GM12872 (cell line): Measurements from ENCODE around the gene HHEX.

ENCODE experiments used
- TF ChIP-seq, protein P1 (sequence below): IDR thresholded peaks from 3 replicates; pipeline ENCODE4 v1.5.1; 2011; ENCODE audit warnings: low read depth, mild to moderate bottlenecking, low read length, moderate library complexity; ENCODE audit not compliant: insufficient read depth

The HHEX gene

DNA sequence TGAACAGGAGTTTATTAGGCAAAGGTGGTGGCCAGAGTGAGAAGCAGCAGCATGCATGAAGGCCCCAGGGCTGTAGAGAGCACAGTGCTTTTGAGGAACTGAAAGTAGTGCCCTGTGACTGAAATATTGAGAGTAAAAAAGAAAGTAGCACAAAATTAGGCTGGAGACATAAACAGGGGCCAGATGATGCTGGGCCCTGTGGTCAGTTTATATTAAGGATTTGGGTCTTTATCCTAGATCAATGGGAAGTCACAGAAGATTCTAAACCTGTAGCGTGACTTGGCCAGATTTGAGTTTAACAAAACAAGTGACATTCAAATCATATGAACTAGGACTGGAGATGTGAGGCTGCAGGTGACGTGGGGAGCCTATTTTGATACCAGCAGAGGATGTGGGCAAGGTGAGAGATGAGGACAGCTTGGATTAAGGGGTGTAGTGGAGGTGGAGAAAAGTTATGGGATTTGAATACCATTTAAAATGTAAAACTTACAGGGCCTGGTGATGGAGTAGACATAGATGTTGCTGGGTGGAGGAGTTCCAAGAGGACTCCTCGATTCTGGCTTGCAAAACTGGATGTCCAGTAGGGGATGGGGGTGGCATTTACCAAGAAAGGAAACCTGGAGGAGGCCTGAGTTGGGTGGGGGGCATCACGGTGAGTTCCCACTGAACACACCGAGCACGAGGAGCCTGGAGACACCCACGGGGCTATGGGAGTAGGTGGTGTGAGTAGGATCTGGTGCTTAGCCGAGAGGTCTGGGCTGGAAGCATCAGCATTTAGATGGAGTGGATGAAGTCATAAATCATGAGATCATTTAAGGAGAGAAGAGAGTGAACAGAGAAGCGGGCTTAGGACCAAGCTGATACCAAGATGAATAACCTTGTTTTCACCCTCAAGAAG, 52.8 kb downstream of the HHEX start:
- TF ChIP-seq, protein P1, sequence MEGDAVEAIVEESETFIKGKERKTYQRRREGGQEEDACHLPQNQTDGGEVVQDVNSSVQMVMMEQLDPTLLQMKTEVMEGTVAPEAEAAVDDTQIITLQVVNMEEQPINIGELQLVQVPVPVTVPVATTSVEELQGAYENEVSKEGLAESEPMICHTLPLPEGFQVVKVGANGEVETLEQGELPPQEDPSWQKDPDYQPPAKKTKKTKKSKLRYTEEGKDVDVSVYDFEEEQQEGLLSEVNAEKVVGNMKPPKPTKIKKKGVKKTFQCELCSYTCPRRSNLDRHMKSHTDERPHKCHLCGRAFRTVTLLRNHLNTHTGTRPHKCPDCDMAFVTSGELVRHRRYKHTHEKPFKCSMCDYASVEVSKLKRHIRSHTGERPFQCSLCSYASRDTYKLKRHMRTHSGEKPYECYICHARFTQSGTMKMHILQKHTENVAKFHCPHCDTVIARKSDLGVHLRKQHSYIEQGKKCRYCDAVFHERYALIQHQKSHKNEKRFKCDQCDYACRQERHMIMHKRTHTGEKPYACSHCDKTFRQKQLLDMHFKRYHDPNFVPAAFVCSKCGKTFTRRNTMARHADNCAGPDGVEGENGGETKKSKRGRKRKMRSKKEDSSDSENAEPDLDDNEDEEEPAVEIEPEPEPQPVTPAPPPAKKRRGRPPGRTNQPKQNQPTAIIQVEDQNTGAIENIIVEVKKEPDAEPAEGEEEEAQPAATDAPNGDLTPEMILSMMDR, result no peak
